H1 (cell line): ENCODE data around the gene SLC46A3. TPM values are rescaled to one million over a fixed set of nuclear protein-coding genes. Genes with fewer than 3 reads are reported as not detected.

Experiments used
- ATF2 ChIP-seq: IDR thresholded peaks from 2 replicates; pipeline ENCODE4 v1.6.1; 2012; ENCODE audit warnings: low read length, inconsistent platforms
- BCL11A ChIP-seq, 2 experiments: IDR thresholded peaks; one replicate each; pipeline ENCODE4 v1.6.1; 2011; ENCODE audit warnings: low read depth in 2 of 2, low read length in 2 of 2, mild to moderate bottlenecking in 2 of 2
- NRF1 ChIP-seq: IDR thresholded peaks from 2 replicates; pipeline ENCODE4 v1.6.1; 2011; ENCODE audit warnings: mild to moderate bottlenecking, low read depth, low read length, improper control_type of control experiment
- SAP30 ChIP-seq: fragments of 300-600 bp; sonication (generic); IDR thresholded peaks from 2 replicates; pipeline ENCODE4 v1.7.1; 2012; ENCODE audit warnings: low read length, moderate library complexity, mild to moderate bottlenecking, inconsistent platforms; ENCODE audit not compliant: insufficient read depth, insufficient replicate concordance
- SP4 ChIP-seq: IDR thresholded peaks from 2 replicates; pipeline ENCODE4 v1.6.1; 2012; ENCODE audit warnings: low read length, inconsistent platforms
- SUZ12 ChIP-seq: fragments of 200-600 bp; sonication (generic); IDR thresholded peaks from 2 replicates; pipeline ENCODE4 v1.6.1; 2012; ENCODE audit warnings: mild to moderate bottlenecking, inconsistent platforms, low read length, moderate library complexity, mixed read lengths
- TBP ChIP-seq: IDR thresholded peaks from 2 replicates; pipeline ENCODE4 v1.6.1; 2011; ENCODE audit warnings: low read depth, low read length, improper control_type of control experiment
- polyA plus RNA-seq, 7 experiments: library from polyadenylated mRNA; depleted of rRNA in 3 of 7; stranded (reverse) in 5 of 7; unstranded in 2 of 7; fragments of >200 nt in 5 of 7; fragments of 200-250 nt in 2 of 7; gene quantifications; 1 replicate in 5 of 7; 2 replicates in 1 of 7; 4 replicates in 1 of 7; pipeline versions ENCODE4 v1.2.1 to v1.2.3, GENCODE V29; 2011 to 2013; ENCODE audit warnings: missing spikeins in 2 of 7, mixed read lengths in 2 of 7
- total RNA-seq: library from RNA; stranded (reverse); fragmentation: NEBNext Ultra II Directional; extraction: Animal tissue kit (Norgen Biotek cat#: 25700); gene quantifications from 2 replicates; pipeline ENCODE4 v1.2.1, GENCODE V29; 2021
- TF ChIP-seq, protein P1 (sequence below): fragments of 300-600 bp; sonication (generic); IDR thresholded peaks from 2 replicates; pipeline ENCODE4 v1.7.1; 2012; ENCODE audit warnings: low read length, moderate library complexity, mild to moderate bottlenecking, inconsistent platforms; ENCODE audit not compliant: insufficient replicate concordance

Gene SLC46A3
- total and polyA plus RNA-seq, 2 of the 8 experiments (the other 6 are each of a cell fraction or from before 2014, with no cell fraction given) = 0.39 to 0.67 TPM

DNA sequence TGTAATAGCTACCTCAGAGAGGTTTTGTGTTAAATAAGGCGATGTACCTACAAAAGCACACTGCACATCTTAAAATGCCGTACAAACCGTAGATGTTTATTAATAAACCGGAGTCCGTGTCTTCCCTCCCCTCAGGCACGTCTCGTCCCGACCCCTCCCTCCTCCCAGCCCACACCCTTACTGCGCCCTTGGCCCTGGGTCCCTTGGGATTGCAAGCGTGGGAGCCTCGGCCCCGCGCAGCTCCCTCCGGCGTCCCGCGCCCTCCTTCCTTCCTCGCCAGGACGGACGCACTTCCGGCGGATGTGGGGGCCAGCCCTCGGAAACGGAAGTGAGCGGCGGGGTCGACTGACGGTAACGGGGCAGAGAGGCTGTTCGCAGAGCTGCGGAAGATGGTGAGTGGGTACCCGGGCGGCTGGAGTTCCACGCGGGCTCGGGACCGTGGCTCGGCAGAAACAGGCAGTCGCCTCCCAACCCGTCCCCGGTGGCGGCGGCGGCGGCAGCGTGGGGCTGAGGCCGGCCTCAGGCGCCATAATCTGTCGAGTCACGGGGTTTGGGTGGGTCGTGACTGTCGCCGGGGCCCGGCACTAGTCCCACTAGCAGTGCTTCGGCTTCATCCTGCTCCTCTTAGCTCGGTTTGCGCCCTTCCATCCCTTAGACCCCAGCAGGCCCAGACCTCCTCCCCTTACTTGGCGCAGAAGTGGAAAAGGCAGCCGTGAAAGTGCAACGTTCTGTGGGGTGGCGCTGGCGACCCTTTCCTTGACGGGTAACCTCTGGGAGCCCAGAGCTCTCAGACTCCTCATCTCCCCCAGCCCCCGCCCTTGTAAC is 59.8 kb downstream of the SLC46A3 start, which contains the start of gene POMP (continued):
- TF ChIP-seq, protein P1, sequence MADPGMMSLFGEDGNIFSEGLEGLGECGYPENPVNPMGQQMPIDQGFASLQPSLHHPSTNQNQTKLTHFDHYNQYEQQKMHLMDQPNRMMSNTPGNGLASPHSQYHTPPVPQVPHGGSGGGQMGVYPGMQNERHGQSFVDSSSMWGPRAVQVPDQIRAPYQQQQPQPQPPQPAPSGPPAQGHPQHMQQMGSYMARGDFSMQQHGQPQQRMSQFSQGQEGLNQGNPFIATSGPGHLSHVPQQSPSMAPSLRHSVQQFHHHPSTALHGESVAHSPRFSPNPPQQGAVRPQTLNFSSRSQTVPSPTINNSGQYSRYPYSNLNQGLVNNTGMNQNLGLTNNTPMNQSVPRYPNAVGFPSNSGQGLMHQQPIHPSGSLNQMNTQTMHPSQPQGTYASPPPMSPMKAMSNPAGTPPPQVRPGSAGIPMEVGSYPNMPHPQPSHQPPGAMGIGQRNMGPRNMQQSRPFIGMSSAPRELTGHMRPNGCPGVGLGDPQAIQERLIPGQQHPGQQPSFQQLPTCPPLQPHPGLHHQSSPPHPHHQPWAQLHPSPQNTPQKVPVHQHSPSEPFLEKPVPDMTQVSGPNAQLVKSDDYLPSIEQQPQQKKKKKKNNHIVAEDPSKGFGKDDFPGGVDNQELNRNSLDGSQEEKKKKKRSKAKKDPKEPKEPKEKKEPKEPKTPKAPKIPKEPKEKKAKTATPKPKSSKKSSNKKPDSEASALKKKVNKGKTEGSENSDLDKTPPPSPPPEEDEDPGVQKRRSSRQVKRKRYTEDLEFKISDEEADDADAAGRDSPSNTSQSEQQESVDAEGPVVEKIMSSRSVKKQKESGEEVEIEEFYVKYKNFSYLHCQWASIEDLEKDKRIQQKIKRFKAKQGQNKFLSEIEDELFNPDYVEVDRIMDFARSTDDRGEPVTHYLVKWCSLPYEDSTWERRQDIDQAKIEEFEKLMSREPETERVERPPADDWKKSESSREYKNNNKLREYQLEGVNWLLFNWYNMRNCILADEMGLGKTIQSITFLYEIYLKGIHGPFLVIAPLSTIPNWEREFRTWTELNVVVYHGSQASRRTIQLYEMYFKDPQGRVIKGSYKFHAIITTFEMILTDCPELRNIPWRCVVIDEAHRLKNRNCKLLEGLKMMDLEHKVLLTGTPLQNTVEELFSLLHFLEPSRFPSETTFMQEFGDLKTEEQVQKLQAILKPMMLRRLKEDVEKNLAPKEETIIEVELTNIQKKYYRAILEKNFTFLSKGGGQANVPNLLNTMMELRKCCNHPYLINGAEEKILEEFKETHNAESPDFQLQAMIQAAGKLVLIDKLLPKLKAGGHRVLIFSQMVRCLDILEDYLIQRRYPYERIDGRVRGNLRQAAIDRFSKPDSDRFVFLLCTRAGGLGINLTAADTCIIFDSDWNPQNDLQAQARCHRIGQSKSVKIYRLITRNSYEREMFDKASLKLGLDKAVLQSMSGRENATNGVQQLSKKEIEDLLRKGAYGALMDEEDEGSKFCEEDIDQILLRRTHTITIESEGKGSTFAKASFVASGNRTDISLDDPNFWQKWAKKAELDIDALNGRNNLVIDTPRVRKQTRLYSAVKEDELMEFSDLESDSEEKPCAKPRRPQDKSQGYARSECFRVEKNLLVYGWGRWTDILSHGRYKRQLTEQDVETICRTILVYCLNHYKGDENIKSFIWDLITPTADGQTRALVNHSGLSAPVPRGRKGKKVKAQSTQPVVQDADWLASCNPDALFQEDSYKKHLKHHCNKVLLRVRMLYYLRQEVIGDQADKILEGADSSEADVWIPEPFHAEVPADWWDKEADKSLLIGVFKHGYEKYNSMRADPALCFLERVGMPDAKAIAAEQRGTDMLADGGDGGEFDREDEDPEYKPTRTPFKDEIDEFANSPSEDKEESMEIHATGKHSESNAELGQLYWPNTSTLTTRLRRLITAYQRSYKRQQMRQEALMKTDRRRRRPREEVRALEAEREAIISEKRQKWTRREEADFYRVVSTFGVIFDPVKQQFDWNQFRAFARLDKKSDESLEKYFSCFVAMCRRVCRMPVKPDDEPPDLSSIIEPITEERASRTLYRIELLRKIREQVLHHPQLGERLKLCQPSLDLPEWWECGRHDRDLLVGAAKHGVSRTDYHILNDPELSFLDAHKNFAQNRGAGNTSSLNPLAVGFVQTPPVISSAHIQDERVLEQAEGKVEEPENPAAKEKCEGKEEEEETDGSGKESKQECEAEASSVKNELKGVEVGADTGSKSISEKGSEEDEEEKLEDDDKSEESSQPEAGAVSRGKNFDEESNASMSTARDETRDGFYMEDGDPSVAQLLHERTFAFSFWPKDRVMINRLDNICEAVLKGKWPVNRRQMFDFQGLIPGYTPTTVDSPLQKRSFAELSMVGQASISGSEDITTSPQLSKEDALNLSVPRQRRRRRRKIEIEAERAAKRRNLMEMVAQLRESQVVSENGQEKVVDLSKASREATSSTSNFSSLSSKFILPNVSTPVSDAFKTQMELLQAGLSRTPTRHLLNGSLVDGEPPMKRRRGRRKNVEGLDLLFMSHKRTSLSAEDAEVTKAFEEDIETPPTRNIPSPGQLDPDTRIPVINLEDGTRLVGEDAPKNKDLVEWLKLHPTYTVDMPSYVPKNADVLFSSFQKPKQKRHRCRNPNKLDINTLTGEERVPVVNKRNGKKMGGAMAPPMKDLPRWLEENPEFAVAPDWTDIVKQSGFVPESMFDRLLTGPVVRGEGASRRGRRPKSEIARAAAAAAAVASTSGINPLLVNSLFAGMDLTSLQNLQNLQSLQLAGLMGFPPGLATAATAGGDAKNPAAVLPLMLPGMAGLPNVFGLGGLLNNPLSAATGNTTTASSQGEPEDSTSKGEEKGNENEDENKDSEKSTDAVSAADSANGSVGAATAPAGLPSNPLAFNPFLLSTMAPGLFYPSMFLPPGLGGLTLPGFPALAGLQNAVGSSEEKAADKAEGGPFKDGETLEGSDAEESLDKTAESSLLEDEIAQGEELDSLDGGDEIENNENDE = no peak
- TF ChIP-seq NRF1 (no peak), BCL11A (IDR thresholded peaks at IDR 0.05; ENCODE audit: low read depth in 2 of 2, low read length in 2 of 2) (no peak), ATF2 (no peak), SUZ12 (no peak), SAP30 (no peak), TBP (peak; percentile 37; the same call in 1 of the 2 replicates), SP4 (no peak)
